ENCODE data around the gene RASGEF1B.

DNA sequence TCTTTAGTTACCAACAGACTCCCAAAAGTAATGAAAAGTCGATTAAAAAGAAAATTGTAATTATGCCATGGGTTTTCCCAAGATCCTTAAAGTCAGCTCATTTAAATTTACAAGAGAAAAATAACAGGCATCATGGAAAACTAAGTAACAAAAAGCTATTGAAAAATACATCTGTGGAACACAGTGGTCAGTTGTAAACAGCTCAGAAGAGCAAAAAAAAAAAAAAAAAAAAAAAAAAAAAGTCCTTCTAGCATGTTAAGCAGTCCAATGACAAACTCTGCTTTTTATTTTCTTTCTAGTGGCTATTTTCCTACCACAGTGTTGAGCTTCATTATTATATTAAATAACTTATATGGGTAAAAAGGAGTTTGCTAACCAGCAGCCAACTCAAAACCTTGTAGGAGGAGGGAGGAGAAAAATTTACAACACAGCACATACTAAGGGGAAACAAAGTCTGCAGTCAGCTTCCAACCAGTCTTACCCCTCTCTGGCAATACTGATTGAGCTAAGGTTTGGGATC is 44.9 kb downstream of the RASGEF1B start:
- no peak for TF ChIP-seq EZH2phosphoT487 (IDR thresholded peaks at IDR 0.05; ENCODE audit: borderline replicate concordance, low read depth, low read length)
- TF ChIP-seq, protein P1, sequence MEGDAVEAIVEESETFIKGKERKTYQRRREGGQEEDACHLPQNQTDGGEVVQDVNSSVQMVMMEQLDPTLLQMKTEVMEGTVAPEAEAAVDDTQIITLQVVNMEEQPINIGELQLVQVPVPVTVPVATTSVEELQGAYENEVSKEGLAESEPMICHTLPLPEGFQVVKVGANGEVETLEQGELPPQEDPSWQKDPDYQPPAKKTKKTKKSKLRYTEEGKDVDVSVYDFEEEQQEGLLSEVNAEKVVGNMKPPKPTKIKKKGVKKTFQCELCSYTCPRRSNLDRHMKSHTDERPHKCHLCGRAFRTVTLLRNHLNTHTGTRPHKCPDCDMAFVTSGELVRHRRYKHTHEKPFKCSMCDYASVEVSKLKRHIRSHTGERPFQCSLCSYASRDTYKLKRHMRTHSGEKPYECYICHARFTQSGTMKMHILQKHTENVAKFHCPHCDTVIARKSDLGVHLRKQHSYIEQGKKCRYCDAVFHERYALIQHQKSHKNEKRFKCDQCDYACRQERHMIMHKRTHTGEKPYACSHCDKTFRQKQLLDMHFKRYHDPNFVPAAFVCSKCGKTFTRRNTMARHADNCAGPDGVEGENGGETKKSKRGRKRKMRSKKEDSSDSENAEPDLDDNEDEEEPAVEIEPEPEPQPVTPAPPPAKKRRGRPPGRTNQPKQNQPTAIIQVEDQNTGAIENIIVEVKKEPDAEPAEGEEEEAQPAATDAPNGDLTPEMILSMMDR (conservative IDR thresholded peaks at IDR 0.05; ENCODE audit: low read length): no peak

Measured in OCI-LY7 (cell line).